SK-N-MC (cell line): ENCODE data around the gene STARD4.

ENCODE experiments used
- DNase-seq: peaks from one replicate; pipeline ENCODE4 v3.0.0-alpha.2; 2011; ENCODE audit warnings: low read depth, low spot score
- H3K27ac ChIP-seq: fragments of 200-600 bp; sonication (generic); 2 replicates; pipeline ENCODE4 v1.5.1; 2016; ENCODE audit warnings: mixed run types
- H3K36me3 ChIP-seq: fragments of 200-600 bp; sonication (generic); 2 replicates; pipeline ENCODE4 v1.6.1; 2017; ENCODE audit warnings: antibody characterized with exemption, low read length, mixed read lengths; ENCODE audit not compliant: insufficient read depth
- H3K4me3 ChIP-seq: fragments of 200-600 bp; sonication (generic); 2 replicates; pipeline ENCODE4 v1.5.1; 2016
- H3K9ac ChIP-seq: fragments of 200-600 bp; sonication (generic); 2 replicates; pipeline ENCODE4 v1.8.0; 2017; ENCODE audit warnings: mixed run types, mixed read lengths; ENCODE audit not compliant: insufficient read length
- H3K9me3 ChIP-seq: fragments of 200-600 bp; sonication (generic); 2 replicates; pipeline ENCODE4 v1.6.1; 2017; ENCODE audit warnings: low read depth, mild to moderate bottlenecking, antibody characterized with exemption, low read length, moderate library complexity, mixed read lengths
- EZH2 ChIP-seq: fragments of 200-600 bp; sonication (generic); IDR thresholded peaks from one replicate; pipeline ENCODE4 v1.6.1; 2017; ENCODE audit warnings: antibody characterized with exemption
- FOXP2 ChIP-seq: optimal IDR thresholded peaks from 2 replicates; pipeline ENCODE3; 2011; ENCODE audit warnings: mild to moderate bottlenecking, moderate library complexity; ENCODE audit not compliant: insufficient read depth; ENCODE audit errors: extremely low read length, control extremely low read depth
- POLR2AphosphoS5 ChIP-seq: IDR thresholded peaks from 2 replicates; pipeline ENCODE4 v1.6.1; 2012; ENCODE audit warnings: mild to moderate bottlenecking, low read depth, low read length, borderline replicate concordance

STARD4 gene

GRCh38 chr5:111469293-111469896 is 42.9 kb downstream of the STARD4 start:
- Histone ChIP-seq H3K36me3 (no peaks in the 10 kb centered on the region), H3K9me3 (no peaks in the 10 kb centered on the region), H3K9ac (no peak overlapping the region), H3K27ac (no peak overlapping the region), H3K4me3 (no peak overlapping the region)
- TF ChIP-seq POLR2AphosphoS5 (no peak), EZH2 (no peak), FOXP2 (no peak)
- no peak for DNase-seq

GRCh38 chr5:111463311-111463710 is 49.0 kb downstream of the STARD4 start:
- Histone ChIP-seq H3K9me3 (no peaks in the 10 kb centered on the region), H3K9ac (no peak overlapping the region), H3K36me3 (no peaks in the 10 kb centered on the region), H3K4me3 (no peak overlapping the region), H3K27ac (no peak overlapping the region)
- TF ChIP-seq EZH2 (no peak), POLR2AphosphoS5 (no peak), FOXP2 (no peak)
- DNase-seq: no peak

GRCh38 chr5:111461934-111462333 is 50.4 kb downstream of the STARD4 start:
- Histone ChIP-seq H3K9me3 (no peaks in the 10 kb centered on the region), H3K9ac (no peak overlapping the region), H3K4me3 (no peak overlapping the region), H3K27ac (no peak overlapping the region), H3K36me3 (no peaks in the 10 kb centered on the region)
- no peak for TF ChIP-seq EZH2
- TF ChIP-seq POLR2AphosphoS5: no peak
- TF ChIP-seq FOXP2: no peak
- no peak for DNase-seq

GRCh38 chr5:111461255-111461671 is 51.1 kb downstream of the STARD4 start:
- Histone ChIP-seq H3K4me3 (no peak overlapping the region), H3K9me3 (no peaks in the 10 kb centered on the region), H3K27ac (no peak overlapping the region), H3K36me3 (no peaks in the 10 kb centered on the region), H3K9ac (no peak overlapping the region)
- TF ChIP-seq EZH2: no peak
- TF ChIP-seq FOXP2: no peak
- TF ChIP-seq POLR2AphosphoS5: no peak
- no peak for DNase-seq

- Histone ChIP-seq H3K36me3 (no peaks in the 10 kb centered on the region), H3K27ac (peak overlapping the region; percentile 43; the same call in 1 of the 2 replicates), H3K4me3 (peak overlapping the region; percentile 43; the same call in 1 of the 2 replicates), H3K9ac (no peak overlapping the region), H3K9me3 (no peaks in the 10 kb centered on the region)
- no peak for TF ChIP-seq EZH2
- TF ChIP-seq POLR2AphosphoS5: no peak
- no peak for TF ChIP-seq FOXP2
- DNase-seq: no peak
Measured at GRCh38 chr5:111454776-111455175, 57.6 kb downstream of the STARD4 start.

- DNase-seq: peak; percentile 97
- TF ChIP-seq POLR2AphosphoS5: peak; percentile 56; the same call in 1 of the 2 replicates
- TF ChIP-seq EZH2: no peak
- no peak for TF ChIP-seq FOXP2
- Histone ChIP-seq H3K36me3 (no peaks in the 10 kb centered on the region), H3K9me3 (no peaks in the 10 kb centered on the region), H3K27ac (peak overlapping the region; percentile 43; the same call in 1 of the 2 replicates), H3K4me3 (peak overlapping the region; percentile 43; the same call in 1 of the 2 replicates), H3K9ac (no peak overlapping the region)
Measured at GRCh38 chr5:111454198-111454622, 58.1 kb downstream of the STARD4 start.

- H3K9ac ChIP-seq: no peak overlapping the region
- DNase-seq: no peak
- H3K9me3 ChIP-seq: no peaks in the 10 kb centered on the region
- no peak overlapping the region; the same call in 1 of the 2 replicates for H3K4me3 ChIP-seq
- no peaks in the 10 kb centered on the region for H3K36me3 ChIP-seq
- no peak for TF ChIP-seq EZH2
- no peak for TF ChIP-seq POLR2AphosphoS5
- no peak for TF ChIP-seq FOXP2
- H3K27ac ChIP-seq: no peak overlapping the region
Measured at GRCh38 chr5:111453747-111454146, 58.6 kb downstream of the STARD4 start.

- H3K4me3 ChIP-seq: no peak overlapping the region; the same call in 1 of the 2 replicates
- H3K27ac ChIP-seq: no peak overlapping the region
- no peaks in the 10 kb centered on the region for H3K9me3 ChIP-seq
- H3K36me3 ChIP-seq: no peaks in the 10 kb centered on the region
- no peak overlapping the region for H3K9ac ChIP-seq
- TF ChIP-seq EZH2 (no peak), FOXP2 (no peak), POLR2AphosphoS5 (no peak)
- no peak for DNase-seq
Measured at GRCh38 chr5:111453295-111453694, 59.0 kb downstream of the STARD4 start.

- no peak for DNase-seq
- TF ChIP-seq POLR2AphosphoS5 (no peak), EZH2 (no peak), FOXP2 (no peak)
Measured at GRCh38 chr5:111447822-111448221, 64.5 kb downstream of the STARD4 start.

More at GRCh38 chr5:111447822-111448221, 64.5 kb downstream of the STARD4 start:
- Histone ChIP-seq H3K36me3 (no peaks in the 10 kb centered on the region), H3K27ac (no peak overlapping the region), H3K4me3 (no peak overlapping the region), H3K9ac (no peak overlapping the region), H3K9me3 (no peaks in the 10 kb centered on the region)
